GM18870 (cell line): ENCODE data around the gene NEXN.
"Not testable (repeated sequence)": the region's sequence is repeated elsewhere in the genome, so short reads cannot be mapped to it uniquely, and the experiment has no call there.

ENCODE experiments used
- ATAC-seq: cut with Tn5 transposase; IDR thresholded peaks from one replicate; pipeline ENCODE4 v1.9.1; 2021; ENCODE audit warnings: moderate library complexity; ENCODE audit not compliant: unreplicated experiment

NEXN gene

GRCh38 chr1:77958391-77958790 lies 70.0 kb downstream of the NEXN start:
- ATAC-seq, result no peak

- ATAC-seq, result no peak
Observed at GRCh38 chr1:77958850-77959249, 70.4 kb downstream of the NEXN start.

- ATAC-seq, result no peak
Observed at GRCh38 chr1:77961392-77961791, 73.0 kb downstream of the NEXN start.

- ATAC-seq, result no peak
Observed at GRCh38 chr1:77966291-77966690, 77.9 kb downstream of the NEXN start.

DNA sequence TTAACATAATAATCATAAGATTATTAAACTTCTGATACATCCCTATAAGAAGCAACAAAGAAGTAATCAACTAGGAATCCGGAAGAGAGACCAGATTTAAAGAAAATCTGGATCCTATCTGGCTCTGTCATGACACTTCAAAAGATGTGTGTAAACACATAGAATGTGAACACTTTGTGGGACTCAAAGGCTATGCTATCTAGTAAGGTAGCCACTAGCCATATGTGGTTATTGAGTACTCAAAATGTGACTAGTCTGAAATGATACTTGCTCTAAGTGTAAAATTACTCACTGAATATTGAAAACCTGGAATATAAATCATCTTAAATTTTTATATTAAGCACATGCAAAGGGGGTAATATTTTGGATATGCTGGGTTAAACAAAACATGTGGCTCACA lies 81.8 kb downstream of the NEXN start:
- no peak for ATAC-seq

DNA sequence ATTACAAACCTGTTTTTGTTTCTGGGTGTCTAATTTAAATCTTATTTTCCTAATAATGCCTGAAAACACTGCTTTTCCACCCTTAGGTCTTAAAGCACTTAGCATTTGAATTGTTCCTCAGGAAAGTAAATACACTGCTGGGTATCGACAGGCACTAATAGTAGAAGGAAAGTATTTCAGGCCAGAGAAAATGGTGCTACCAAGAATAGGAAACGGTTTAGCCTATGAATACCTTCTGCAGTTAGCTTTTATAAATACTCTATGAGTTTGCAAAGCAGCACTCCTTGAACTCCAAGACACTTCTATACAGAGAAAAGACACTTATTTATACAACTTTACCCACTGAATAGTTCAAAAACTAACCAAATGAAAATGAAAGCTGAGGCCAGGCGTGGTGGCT lies 83.7 kb downstream of the NEXN start:
- no peak for ATAC-seq

GRCh38 chr1:77975386-77975785 lies 87.0 kb downstream of the NEXN start:
- no peak for ATAC-seq

DNA sequence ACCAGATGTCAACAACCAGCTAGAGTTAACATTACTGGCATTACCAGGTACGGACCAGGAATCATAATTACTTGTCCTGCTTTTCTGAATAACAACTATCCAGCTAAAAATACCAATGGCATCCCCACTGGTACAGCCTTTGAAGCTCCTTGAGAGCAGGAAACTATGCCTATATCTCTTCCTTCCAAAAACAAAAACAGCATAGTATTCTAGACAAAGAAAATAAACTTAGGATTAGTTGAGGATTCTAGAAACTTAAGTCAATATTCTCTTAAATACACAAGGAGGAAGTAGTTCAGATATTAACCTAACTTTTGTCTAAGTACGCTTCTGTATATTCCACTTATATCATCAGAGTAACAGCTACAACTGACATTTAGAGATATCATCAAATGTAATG lies 87.5 kb downstream of the NEXN start:
- no peak for ATAC-seq

DNA sequence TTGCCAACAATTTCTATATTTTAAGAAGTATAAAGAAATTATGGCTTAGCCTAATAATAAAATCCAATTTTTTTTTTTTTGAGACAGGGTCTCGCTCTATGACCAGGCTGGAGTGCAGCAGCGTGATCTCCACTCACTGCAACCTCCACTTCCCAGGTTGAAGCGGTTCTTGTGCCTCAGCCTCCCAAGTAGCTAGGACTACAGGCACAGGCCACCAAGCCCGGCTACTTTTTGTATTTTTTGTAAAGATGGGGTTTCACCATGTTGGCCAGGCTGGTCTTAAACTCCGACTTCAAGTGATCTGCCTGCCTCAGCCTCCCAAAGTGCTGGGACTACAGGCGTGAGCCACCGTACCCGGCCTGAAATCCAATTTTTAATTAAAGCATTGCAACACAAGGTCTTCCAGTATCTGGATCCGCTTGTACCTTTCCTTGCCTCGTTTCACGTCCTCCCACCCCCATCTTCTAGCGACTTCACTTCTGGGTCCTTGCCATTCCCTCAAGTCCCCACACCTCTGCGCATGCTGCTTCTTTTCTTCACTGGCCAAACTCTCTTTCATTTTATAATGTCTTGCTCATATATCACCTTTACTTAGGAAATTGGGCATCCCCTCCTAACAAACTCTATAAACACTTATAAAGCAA lies 88.1 kb downstream of the NEXN start:
- ATAC-seq, result no peak

GRCh38 chr1:77977989-77978292 lies 89.5 kb downstream of the NEXN start:
- ATAC-seq, result no peak

DNA sequence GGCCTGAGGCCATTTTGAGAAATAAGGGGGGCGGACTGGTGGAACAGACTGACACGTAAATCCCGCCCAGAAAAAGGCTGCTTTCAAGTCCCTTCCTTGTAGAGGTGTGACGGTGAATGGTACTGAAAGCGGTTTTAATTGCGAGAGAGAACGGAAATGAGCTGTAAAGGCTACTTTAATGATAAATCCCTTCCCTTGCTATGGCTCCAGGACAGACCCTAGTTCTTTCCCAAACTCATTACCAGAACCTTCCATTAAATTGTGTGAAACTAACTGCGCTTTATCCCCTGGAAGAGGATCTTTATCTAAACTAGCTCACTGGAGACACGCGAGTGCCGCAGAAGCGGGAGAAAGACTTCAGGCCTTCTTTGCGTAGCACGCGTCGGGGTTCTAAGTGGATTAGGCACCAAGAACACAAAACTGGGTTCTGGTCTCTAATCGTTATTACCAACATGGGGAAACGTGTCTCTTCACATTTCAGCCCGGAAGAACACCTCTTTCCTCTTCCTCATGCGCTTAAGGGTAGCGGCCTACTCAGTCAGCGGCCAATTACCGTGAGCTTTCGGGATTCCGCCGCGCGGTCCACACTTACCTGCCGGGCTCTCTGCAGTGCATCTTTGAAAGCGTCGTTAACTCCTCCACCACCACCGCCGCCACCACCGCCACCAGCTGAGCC lies 90.0 kb downstream of the NEXN start:
- peak; percentile 77 for ATAC-seq

- ATAC-seq, result peak; percentile 75
Observed at GRCh38 chr1:77978969-77979876, 90.8 kb downstream of the NEXN start, which contains the start of gene FUBP1. TSS of gene FUBP1 (minus strand) at chr1:77979072. CDS start at chr1:77979004, 68 bp downstream.

DNA sequence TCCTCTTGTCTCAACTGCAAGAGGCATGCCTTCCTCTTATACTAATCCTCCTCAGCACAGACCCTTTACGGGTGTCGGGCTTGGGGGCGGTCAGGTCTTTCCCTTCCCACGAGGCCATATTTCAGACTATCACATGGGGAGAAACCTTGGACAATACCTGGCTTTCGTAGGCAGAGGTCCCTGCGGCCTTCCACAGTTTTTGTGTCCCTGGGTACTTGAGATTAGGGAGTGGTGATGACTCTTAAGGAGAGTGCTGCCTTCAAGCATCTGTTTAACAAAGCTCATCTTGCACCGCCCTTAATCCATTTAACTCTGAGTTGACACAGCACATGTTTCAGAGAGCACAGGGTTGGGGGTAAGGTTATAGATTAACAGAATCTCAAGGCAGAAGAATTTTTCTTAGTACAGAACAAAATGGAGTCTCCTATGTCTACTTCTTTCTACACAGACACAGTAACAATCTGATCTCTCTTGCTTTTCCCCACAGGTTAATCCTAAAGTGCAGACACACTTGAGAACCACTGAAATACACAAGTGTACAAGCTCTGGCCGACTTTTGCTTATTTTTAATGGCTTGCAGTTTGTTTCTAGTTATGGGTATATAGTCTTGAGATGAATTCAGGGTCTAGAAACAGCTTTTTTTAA lies 95.0 kb downstream of the NEXN start:
- ATAC-seq, result not testable (repeated sequence)

- ATAC-seq, result no peak
Observed at GRCh38 chr1:77983997-77984355, 95.6 kb downstream of the NEXN start.

- ATAC-seq, result no peak
Observed at GRCh38 chr1:77984629-77985028, 96.2 kb downstream of the NEXN start.

GRCh38 chr1:77986810-77987209 lies 98.4 kb downstream of the NEXN start:
- ATAC-seq, result no peak

- no peak for ATAC-seq
Observed at GRCh38 chr1:77987919-77988318, 99.5 kb downstream of the NEXN start.

DNA sequence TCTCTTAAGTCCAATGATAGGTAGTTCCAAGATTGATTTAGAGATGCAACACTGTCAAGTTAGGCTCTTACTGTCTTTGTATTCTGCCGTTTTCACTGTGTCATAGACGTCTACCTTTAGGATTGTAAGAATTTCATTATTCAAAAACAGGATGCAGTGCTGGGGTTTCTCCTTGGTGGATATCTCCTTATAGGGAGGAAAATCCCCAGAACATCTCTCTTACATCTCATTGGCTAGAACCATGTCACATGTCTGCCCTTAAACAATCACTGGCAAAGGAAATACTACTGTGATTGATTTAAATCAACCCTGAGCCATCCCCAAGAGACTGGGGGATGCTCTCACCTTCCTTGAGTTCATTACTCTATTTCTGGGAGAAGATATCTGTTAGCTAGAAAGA lies 101.3 kb downstream of the NEXN start:
- no peak for ATAC-seq

- ATAC-seq, result no peak
Observed at GRCh38 chr1:77990629-77991204, 102.3 kb downstream of the NEXN start.

- no peak for ATAC-seq
Observed at GRCh38 chr1:77991638-77992037, 103.2 kb downstream of the NEXN start.
